K562 (cell line): ENCODE results near the gene TMEM214. TPM values are rescaled to one million over a fixed set of nuclear protein-coding genes. Genes with fewer than 3 reads are reported as not detected.
A peak's percentile ranks its signal among the peaks of the same experiment; 100 is the strongest.

Experiments
- ADNP ChIP-seq: fragments of 200-800 bp; sonication (Bioruptor generic); IDR thresholded peaks from 2 replicates; pipeline ENCODE4 v1.6.1; 2016; ENCODE audit warnings: missing genetic modification characterization, missing compliant biosample characterization
- CBX5 ChIP-seq: IDR thresholded peaks from 2 replicates; pipeline ENCODE4 v1.6.1; 2014; ENCODE audit warnings: low read depth, borderline replicate concordance
- EHMT2 ChIP-seq: fragments of 450-650 bp; IDR thresholded peaks from 2 replicates; pipeline ENCODE4 v1.6.1; 2018; ENCODE audit warnings: antibody characterized with exemption
- FIP1L1 ChIP-seq: fragments of 200-400 bp; formaldehyde crosslinking; IDR thresholded peaks from 2 replicates; pipeline ENCODE4 v1.6.1; 2018; ENCODE audit warnings: mild to moderate bottlenecking, low read depth, low read length; ENCODE audit not compliant: poor library complexity, severe bottlenecking
- KDM2B ChIP-seq: fragments of 250-450 bp; sonication (Bioruptor Pico); IDR thresholded peaks from 2 replicates; pipeline ENCODE4 v1.8.0; 2021; ENCODE audit warnings: mild to moderate bottlenecking, moderate library complexity
- TAF1 ChIP-seq: IDR thresholded peaks from 2 replicates; pipeline ENCODE4 v1.6.1; 2011; ENCODE audit warnings: mild to moderate bottlenecking, low read length, moderate library complexity; ENCODE audit not compliant: insufficient read depth, control insufficient read depth, severe bottlenecking; ENCODE audit errors: extremely low read depth
- ZNF431 ChIP-seq: sonication (generic); formaldehyde crosslinking; IDR thresholded peaks from 2 replicates; pipeline ENCODE4 v1.8.0; 2022; ENCODE audit warnings: mild to moderate bottlenecking, missing genetic modification reagents
- polyA plus RNA-seq, 8 experiments: library from polyadenylated mRNA; depleted of rRNA in 4 of 8; stranded (reverse) in 5 of 8; unstranded in 3 of 8; fragments of >200 nt; fragmentation: Nextera tagmentation in 2 of 8; fragmentation: Illumina TruSeq in 1 of 8; extraction: Ambion mirVana in 2 of 8; extraction: Trizol in 1 of 8; gene quantifications; 2 replicates each; pipeline versions ENCODE4 v1.2.1 to v1.2.3, GENCODE V29; 2011 to 2014; ENCODE audit warnings: inconsistent platforms in 1 of 8, missing spikeins in 1 of 8
- total RNA-seq, 7 experiments: library from RNA; depleted of rRNA in 6 of 7; stranded (reverse); fragments of >200 nt in 6 of 7; fragmentation: Illumina TruSeq in 2 of 7; extraction: Trizol in 2 of 7; gene quantifications; 2 replicates each; pipeline versions ENCODE4 v1.2.1 to v1.2.3, GENCODE V29; 2011 to 2021; ENCODE audit warnings: low replicate concordance in 1 of 7
- TF ChIP-seq, protein P1 (sequence below): sonication (generic); formaldehyde crosslinking; IDR thresholded peaks from 2 replicates; pipeline ENCODE4 v1.8.1; 2023; ENCODE audit warnings: missing genetic modification reagents, mild to moderate bottlenecking, borderline replicate concordance
- TF ChIP-seq, protein P2 (sequence below), 2 experiments: fragments of 450-650 bp in 1 of 2; sonication (generic) in 1 of 2; formaldehyde crosslinking in 1 of 2; IDR thresholded peaks; 2 replicates each; pipeline versions ENCODE4 v1.7.1 to v1.9.0; 2016 to 2022; ENCODE audit warnings: inconsistent platforms in 1 of 2, mild to moderate bottlenecking in 1 of 2, missing genetic modification reagents in 1 of 2
- TF ChIP-seq, protein P3 (sequence below): IDR thresholded peaks from 3 replicates; pipeline ENCODE4 v1.6.1; 2011; ENCODE audit warnings: borderline replicate concordance, mild to moderate bottlenecking; ENCODE audit not compliant: insufficient read length, insufficient read depth

The TMEM214 gene
- total and polyA plus RNA-seq, 9 of the 15 experiments (the other 6 are each of a cell fraction or from before 2014, with no cell fraction given) = 11.4 to 81.4 (median 44.1) TPM

DNA sequence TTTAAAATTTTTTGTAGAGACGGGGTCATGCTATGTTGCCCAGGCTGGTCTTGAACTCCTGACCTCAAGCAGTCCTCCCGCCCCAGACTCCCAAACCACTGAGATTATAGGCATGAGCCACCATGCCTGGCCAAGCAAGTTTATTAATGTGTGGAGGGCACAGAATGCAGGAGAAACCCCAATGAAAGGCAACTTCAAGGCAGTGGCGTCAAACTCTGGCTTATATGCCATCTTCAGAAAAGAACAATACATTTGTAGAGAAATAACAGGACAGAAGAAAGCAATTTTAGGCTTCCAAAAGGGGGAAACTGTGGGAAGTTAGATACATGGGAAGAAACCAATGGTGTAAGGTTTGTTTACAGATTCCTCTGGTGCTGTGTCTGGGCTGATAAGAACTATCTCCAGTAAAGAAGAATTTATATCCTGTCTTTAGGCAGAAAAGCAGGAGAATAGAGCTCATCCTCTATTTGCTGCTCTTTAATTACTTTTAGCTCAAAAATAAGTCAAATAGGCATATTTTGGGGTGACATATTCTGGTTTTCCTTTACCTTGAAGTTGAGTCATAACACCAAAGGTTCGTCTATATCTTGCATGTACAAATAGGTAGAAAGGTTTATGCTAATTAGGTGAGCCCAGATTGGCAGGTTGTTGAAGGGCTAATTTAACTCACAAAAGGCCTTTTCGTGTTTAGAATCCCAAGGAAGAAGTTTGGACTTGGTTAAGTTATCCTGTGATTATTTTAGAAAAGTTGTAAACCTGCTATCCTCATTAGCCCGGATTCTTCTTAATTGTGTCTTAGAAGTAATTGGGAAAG lies 26.0 kb upstream of the TMEM214 start (continued):
- TF ChIP-seq, protein P1, sequence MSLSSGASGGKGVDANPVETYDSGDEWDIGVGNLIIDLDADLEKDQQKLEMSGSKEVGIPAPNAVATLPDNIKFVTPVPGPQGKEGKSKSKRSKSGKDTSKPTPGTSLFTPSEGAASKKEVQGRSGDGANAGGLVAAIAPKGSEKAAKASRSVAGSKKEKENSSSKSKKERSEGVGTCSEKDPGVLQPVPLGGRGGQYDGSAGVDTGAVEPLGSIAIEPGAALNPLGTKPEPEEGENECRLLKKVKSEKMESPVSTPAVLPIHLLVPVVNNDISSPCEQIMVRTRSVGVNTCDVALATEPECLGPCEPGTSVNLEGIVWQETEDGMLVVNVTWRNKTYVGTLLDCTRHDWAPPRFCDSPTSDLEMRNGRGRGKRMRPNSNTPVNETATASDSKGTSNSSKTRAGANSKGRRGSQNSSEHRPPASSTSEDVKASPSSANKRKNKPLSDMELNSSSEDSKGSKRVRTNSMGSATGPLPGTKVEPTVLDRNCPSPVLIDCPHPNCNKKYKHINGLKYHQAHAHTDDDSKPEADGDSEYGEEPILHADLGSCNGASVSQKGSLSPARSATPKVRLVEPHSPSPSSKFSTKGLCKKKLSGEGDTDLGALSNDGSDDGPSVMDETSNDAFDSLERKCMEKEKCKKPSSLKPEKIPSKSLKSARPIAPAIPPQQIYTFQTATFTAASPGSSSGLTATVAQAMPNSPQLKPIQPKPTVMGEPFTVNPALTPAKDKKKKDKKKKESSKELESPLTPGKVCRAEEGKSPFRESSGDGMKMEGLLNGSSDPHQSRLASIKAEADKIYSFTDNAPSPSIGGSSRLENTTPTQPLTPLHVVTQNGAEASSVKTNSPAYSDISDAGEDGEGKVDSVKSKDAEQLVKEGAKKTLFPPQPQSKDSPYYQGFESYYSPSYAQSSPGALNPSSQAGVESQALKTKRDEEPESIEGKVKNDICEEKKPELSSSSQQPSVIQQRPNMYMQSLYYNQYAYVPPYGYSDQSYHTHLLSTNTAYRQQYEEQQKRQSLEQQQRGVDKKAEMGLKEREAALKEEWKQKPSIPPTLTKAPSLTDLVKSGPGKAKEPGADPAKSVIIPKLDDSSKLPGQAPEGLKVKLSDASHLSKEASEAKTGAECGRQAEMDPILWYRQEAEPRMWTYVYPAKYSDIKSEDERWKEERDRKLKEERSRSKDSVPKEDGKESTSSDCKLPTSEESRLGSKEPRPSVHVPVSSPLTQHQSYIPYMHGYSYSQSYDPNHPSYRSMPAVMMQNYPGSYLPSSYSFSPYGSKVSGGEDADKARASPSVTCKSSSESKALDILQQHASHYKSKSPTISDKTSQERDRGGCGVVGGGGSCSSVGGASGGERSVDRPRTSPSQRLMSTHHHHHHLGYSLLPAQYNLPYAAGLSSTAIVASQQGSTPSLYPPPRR (CRISPR knock-in tag) = no peak
- TF ChIP-seq KDM2B (no peak), FIP1L1 (no peak), EHMT2 (peak; percentile 81), ZNF431 (CRISPR knock-in tag) (no peak), CBX5 (no peak), TAF1 (no peak), ADNP (peak; percentile 95)
- TF ChIP-seq, protein P2, sequence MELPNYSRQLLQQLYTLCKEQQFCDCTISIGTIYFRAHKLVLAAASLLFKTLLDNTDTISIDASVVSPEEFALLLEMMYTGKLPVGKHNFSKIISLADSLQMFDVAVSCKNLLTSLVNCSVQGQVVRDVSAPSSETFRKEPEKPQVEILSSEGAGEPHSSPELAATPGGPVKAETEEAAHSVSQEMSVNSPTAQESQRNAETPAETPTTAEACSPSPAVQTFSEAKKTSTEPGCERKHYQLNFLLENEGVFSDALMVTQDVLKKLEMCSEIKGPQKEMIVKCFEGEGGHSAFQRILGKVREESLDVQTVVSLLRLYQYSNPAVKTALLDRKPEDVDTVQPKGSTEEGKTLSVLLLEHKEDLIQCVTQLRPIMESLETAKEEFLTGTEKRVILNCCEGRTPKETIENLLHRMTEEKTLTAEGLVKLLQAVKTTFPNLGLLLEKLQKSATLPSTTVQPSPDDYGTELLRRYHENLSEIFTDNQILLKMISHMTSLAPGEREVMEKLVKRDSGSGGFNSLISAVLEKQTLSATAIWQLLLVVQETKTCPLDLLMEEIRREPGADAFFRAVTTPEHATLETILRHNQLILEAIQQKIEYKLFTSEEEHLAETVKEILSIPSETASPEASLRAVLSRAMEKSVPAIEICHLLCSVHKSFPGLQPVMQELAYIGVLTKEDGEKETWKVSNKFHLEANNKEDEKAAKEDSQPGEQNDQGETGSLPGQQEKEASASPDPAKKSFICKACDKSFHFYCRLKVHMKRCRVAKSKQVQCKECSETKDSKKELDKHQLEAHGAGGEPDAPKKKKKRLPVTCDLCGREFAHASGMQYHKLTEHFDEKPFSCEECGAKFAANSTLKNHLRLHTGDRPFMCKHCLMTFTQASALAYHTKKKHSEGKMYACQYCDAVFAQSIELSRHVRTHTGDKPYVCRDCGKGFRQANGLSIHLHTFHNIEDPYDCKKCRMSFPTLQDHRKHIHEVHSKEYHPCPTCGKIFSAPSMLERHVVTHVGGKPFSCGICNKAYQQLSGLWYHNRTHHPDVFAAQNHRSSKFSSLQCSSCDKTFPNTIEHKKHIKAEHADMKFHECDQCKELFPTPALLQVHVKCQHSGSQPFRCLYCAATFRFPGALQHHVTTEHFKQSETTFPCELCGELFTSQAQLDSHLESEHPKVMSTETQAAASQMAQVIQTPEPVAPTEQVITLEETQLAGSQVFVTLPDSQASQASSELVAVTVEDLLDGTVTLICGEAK (IDR thresholded peaks at IDR 0.05) = no peak
- TF ChIP-seq, protein P2 (CRISPR knock-in tag; IDR thresholded peaks at IDR 0.05) = no peak
- TF ChIP-seq, protein P3, sequence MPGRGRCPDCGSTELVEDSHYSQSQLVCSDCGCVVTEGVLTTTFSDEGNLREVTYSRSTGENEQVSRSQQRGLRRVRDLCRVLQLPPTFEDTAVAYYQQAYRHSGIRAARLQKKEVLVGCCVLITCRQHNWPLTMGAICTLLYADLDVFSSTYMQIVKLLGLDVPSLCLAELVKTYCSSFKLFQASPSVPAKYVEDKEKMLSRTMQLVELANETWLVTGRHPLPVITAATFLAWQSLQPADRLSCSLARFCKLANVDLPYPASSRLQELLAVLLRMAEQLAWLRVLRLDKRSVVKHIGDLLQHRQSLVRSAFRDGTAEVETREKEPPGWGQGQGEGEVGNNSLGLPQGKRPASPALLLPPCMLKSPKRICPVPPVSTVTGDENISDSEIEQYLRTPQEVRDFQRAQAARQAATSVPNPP = no peak
